Occipital lobe (tissue), 2 donors: Measurements from ENCODE around the gene FTSJ1. TPM values are rescaled to one million over a fixed set of nuclear protein-coding genes. Genes with fewer than 3 reads are reported as not detected.
"Not testable (repeated sequence)": the region's sequence is repeated elsewhere in the genome, so short reads cannot be mapped to it uniquely, and the experiment has no call there.

Experiments
- DNase-seq: peaks from one replicate; lab custom pipeline; 2025; lab: John Stamatoyannopoulos, UW
- total RNA-seq: library from RNA; depleted of rRNA; stranded (reverse); fragments of >200 nt; gene quantifications from one replicate; pipeline ENCODE4 v1.2.3, GENCODE V29; 2014

The FTSJ1 gene
- total RNA-seq, 1 donor from 2014 or later, result 36.3 TPM

DNA sequence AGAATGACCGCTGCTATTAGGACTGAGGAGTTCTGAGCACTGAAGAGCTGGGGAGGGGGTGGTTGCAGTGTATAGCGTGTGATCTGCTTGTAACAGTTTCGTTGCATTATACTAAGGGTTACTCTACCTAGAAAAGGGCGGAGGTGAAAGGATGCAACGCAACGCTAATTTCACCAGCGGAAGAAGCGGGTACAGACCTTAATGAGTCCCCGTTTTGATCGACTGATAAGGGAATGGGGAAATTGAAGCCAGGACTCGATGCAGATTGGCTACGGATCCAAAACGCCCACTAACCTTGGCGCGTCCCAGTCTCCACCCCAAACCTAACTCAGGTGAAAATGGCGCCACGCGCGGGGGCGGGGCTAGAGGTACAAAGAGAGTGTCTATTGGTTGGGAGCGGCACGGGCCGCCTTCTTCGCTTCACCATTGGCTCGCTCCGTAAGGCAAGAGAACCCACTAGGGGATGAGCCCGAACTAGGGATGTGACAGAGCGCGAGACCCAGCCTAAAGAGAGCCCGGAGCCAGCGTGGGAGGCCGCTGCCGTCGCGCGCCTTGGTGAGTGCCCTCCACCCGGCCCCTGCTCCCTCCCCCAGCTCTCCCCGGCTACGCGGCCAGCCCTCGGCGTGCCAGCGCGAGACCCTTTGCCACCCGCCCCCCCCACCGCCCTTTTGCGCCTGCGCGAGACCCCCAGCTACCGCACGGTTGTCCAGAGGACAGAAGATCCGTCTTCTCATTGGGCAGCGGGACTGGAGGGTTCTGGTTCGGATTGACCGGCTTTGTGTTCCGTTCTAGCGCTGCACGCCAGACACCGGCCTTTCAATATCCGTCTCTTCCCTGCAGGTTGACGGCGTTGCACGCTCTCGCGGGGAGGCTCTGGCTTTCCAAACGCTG is 45.6 kb downstream of the FTSJ1 start, which contains the start of gene EBP:
TSS of gene EBP (plus strand) at position 456 of the 891 bp plus-strand sequence. CDS start 1,964 bp downstream, outside the sequence.
- peak; percentile 74 for DNase-seq

GRCh38 chrX:48522291-48522690 is 46.3 kb downstream of the FTSJ1 start:
- DNase-seq, result no peak

DNA sequence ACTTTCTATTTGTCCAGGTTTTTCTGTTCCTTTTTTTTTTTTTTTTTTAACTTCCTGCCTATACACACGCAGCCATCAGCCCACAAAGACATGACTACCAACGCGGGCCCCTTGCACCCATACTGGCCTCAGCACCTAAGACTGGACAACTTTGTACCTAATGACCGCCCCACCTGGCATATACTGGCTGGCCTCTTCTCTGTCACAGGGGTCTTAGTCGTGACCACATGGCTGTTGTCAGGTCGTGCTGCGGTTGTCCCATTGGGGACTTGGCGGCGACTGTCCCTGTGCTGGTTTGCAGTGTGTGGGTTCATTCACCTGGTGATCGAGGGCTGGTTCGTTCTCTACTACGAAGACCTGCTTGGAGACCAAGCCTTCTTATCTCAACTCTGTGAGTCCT is 47.7 kb downstream of the FTSJ1 start:
- no peak for DNase-seq

DNA sequence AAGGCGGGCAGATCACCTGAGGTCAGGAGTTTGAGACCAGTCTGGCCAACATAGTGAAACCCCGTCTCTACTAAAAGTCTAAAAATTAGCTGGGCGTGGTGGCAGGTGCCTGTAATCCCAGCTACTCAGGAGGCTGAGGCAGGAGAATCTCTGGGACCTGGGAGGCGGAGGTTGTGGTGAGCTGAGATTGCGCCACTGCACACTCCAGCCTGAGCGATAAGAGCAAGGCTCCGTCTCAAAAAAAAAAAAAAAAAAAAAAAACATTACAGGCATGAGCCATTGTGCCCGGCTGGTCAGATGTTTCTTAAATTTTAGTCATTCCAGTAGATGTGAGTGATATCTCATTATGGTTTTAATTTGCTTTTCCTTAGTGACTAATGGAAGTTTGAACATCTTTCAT is 49.9 kb downstream of the FTSJ1 start:
- DNase-seq, result not testable (repeated sequence)

DNA sequence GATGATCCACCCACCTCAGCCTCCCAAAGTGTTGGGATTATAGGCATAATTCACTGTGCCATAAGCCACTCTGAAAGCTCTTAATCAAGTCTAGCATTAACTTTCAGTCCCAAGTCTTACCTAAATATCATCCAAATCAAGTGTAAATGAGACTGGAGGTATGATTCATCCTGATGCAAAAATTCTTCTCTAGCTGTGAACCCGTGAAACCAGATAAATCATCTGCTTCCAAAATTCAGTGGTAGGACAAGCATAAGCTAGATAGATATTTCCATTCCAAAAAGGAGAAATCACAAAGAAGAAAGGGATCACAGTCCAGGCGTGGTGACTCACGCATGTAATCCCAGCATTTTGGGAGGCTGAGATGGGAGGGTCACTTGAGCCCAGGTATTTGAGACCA is 54.7 kb downstream of the FTSJ1 start:
- no peak for DNase-seq

- DNase-seq, result no peak
Observed at GRCh38 chrX:48531358-48531959, 55.5 kb downstream of the FTSJ1 start.

GRCh38 chrX:48532161-48532560 is 56.2 kb downstream of the FTSJ1 start:
- DNase-seq, result no peak

- no peak for DNase-seq
Observed at GRCh38 chrX:48533165-48533564, 57.2 kb downstream of the FTSJ1 start.

Other genes with a start within 250 kb of the FTSJ1 start
- not detected for gene SSX1, start 220.8 kb upstream of the FTSJ1 start, total RNA-seq
- gene SSX3, start 119.5 kb upstream of the FTSJ1 start, total RNA-seq, result not detected
- not detected for gene SSX4, start 92.7 kb upstream of the FTSJ1 start, total RNA-seq
- gene SSX4B, start 64.2 kb upstream of the FTSJ1 start, total RNA-seq, result not detected
- gene SLC38A5, start 5.9 kb upstream of the FTSJ1 start, total RNA-seq, result 26.5 TPM
- 5.5 TPM for gene PORCN, start 32.8 kb downstream of the FTSJ1 start, total RNA-seq
- 43.5 TPM for gene EBP, start 45.6 kb downstream of the FTSJ1 start, total RNA-seq
- gene TBC1D25, start 63.5 kb downstream of the FTSJ1 start, total RNA-seq, result 6.2 TPM
- 172 TPM for gene RBM3, start 98.3 kb downstream of the FTSJ1 start, total RNA-seq
- 80.0 TPM for gene WDR13, start 121.3 kb downstream of the FTSJ1 start, total RNA-seq
- gene WAS, start 207.6 kb downstream of the FTSJ1 start, total RNA-seq, result 0.16 TPM
- 2.8 TPM for gene SUV39H1, start 220.5 kb downstream of the FTSJ1 start, total RNA-seq